ENCODE results near the gene NIT1. TPM values are rescaled to one million over a fixed set of nuclear protein-coding genes. Genes with fewer than 3 reads are reported as not detected.
A peak's percentile ranks its signal among the peaks of the same experiment; 100 is the strongest.

Gene NIT1
- total and polyA plus RNA-seq, 9 of the 15 experiments (the other 6 are each of a cell fraction or from before 2014, with no cell fraction given) = 18.4 to 76.0 (median 33.7) TPM

GRCh38 chr1:161159087-161159912 lies 41.4 kb downstream of the NIT1 start, which contains the start of gene USP21 (continued):
- TF ChIP-seq, protein P1, sequence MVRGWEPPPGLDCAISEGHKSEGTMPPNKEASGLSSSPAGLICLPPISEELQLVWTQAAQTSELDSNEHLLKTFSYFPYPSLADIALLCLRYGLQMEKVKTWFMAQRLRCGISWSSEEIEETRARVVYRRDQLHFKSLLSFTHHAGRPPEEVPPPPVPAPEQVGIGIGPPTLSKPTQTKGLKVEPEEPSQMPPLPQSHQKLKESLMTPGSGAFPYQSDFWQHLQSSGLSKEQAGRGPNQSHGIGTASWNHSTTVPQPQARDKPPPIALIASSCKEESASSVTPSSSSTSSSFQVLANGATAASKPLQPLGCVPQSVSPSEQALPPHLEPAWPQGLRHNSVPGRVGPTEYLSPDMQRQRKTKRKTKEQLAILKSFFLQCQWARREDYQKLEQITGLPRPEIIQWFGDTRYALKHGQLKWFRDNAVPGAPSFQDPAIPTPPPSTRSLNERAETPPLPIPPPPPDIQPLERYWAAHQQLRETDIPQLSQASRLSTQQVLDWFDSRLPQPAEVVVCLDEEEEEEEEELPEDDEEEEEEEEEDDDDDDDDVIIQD (CRISPR knock-in tag; IDR thresholded peaks at IDR 0.05) = no peak
- TF ChIP-seq ZNF76 (CRISPR knock-in tag; IDR thresholded peaks at IDR 0.05; ENCODE audit: borderline replicate concordance) (no peak), KLF6 (CRISPR knock-in tag; IDR thresholded peaks at IDR 0.05; ENCODE audit: borderline replicate concordance) (no peak), NFRKB (IDR thresholded peaks at IDR 0.05; ENCODE audit: low read depth) (peak; percentile 94), SMAD2 (IDR thresholded peaks at IDR 0.05; ENCODE audit: low read depth, low read length) (no peak), PCBP1 (IDR thresholded peaks at IDR 0.05; ENCODE audit: low read depth, low read length, poor library complexity, severe bottlenecking) (no peak), MBD2 (IDR thresholded peaks at IDR 0.05; ENCODE audit: borderline replicate concordance, low read depth) (peak; percentile 68; the same call in 1 of the 2 replicates), OTX1 (CRISPR knock-in tag; IDR thresholded peaks at IDR 0.05) (no peak), ZNF347 (CRISPR knock-in tag; IDR thresholded peaks at IDR 0.05; ENCODE audit: low read depth) (no peak), RAD51 (IDR thresholded peaks at IDR 0.05; ENCODE audit: borderline replicate concordance, low read depth) (no peak), BDP1 (IDR thresholded peaks at IDR 0.05; ENCODE audit: insufficient read depth, insufficient read length) (no peak), NONO (IDR thresholded peaks at IDR 0.05; ENCODE audit: low read depth in 2 of 2, low read length in 1 of 2) (no peak), ZNF785 (CRISPR knock-in tag; IDR thresholded peaks at IDR 0.05) (no peak), ZKSCAN1 (IDR thresholded peaks at IDR 0.05; ENCODE audit: low read depth, low read length) (no peak), TCF7L2 (IDR thresholded peaks at IDR 0.05; ENCODE audit: low read depth, low read length) (no peak), ZNF174 (CRISPR knock-in tag; IDR thresholded peaks at IDR 0.05) (no peak), TGIF2 (CRISPR knock-in tag; IDR thresholded peaks at IDR 0.05) (no peak), EWSR1 (IDR thresholded peaks at IDR 0.05; ENCODE audit: borderline replicate concordance, low read depth, partially characterized antibody) (no peak), RBBP5 (IDR thresholded peaks at IDR 0.05; ENCODE audit: borderline replicate concordance, insufficient read depth, low read length, poor library complexity, severe bottlenecking) (peak; percentile 51), ESRRB (CRISPR knock-in tag; IDR thresholded peaks at IDR 0.05; ENCODE audit: borderline replicate concordance) (no peak), NCOA4 (IDR thresholded peaks at IDR 0.05; ENCODE audit: partially characterized antibody) (no peak), SMARCC2 (IDR thresholded peaks at IDR 0.05; ENCODE audit: low read depth) (no peak)
- TF ChIP-seq, protein P2, sequence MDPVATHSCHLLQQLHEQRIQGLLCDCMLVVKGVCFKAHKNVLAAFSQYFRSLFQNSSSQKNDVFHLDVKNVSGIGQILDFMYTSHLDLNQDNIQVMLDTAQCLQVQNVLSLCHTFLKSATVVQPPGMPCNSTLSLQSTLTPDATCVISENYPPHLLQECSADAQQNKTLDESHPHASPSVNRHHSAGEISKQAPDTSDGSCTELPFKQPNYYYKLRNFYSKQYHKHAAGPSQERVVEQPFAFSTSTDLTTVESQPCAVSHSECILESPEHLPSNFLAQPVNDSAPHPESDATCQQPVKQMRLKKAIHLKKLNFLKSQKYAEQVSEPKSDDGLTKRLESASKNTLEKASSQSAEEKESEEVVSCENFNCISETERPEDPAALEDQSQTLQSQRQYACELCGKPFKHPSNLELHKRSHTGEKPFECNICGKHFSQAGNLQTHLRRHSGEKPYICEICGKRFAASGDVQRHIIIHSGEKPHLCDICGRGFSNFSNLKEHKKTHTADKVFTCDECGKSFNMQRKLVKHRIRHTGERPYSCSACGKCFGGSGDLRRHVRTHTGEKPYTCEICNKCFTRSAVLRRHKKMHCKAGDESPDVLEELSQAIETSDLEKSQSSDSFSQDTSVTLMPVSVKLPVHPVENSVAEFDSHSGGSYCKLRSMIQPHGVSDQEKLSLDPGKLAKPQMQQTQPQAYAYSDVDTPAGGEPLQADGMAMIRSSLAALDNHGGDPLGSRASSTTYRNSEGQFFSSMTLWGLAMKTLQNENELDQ (CRISPR knock-in tag; IDR thresholded peaks at IDR 0.05; ENCODE audit: borderline replicate concordance) = no peak
- TF ChIP-seq, protein P3, sequence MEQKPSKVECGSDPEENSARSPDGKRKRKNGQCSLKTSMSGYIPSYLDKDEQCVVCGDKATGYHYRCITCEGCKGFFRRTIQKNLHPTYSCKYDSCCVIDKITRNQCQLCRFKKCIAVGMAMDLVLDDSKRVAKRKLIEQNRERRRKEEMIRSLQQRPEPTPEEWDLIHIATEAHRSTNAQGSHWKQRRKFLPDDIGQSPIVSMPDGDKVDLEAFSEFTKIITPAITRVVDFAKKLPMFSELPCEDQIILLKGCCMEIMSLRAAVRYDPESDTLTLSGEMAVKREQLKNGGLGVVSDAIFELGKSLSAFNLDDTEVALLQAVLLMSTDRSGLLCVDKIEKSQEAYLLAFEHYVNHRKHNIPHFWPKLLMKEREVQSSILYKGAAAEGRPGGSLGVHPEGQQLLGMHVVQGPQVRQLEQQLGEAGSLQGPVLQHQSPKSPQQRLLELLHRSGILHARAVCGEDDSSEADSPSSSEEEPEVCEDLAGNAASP (IDR thresholded peaks at IDR 0.05) = no peak

Measured in K562 (cell line).